Measurements from ENCODE around the gene MEIS2. TPM values are rescaled to one million over a fixed set of nuclear protein-coding genes. Genes with fewer than 3 reads are reported as not detected.

Gene MEIS2
- polyA plus RNA-seq, 1 donor from 2014 or later, result 825 TPM

- H3K36me3 ChIP-seq (ENCODE audit: insufficient read depth, low read length), result peaks cover 10% of the 10 kb centered on the region
- peak overlapping the region; percentile 13 for H3K27ac ChIP-seq (ENCODE audit: low read length)
- no peaks in the 10 kb centered on the region for H3K9me2 ChIP-seq (ENCODE audit: insufficient read depth, low read length)
- no peak overlapping the region for H3K4me2 ChIP-seq (ENCODE audit: low read length)
- H3F3A ChIP-seq (ENCODE audit: insufficient read depth, low read length, poor library complexity, severe bottlenecking), result peaks cover 21% of the 10 kb centered on the region
- H3K27me3 ChIP-seq (ENCODE audit: insufficient read depth, low read depth, low read length), result no peaks in the 10 kb centered on the region
- H2AFZ ChIP-seq (ENCODE audit: low read depth, low read length), result no peak overlapping the region
- no peaks in the 10 kb centered on the region for H4K20me1 ChIP-seq (ENCODE audit: insufficient read depth)
- H3K9ac ChIP-seq (ENCODE audit: low read length), result no peak overlapping the region
- H3K9me3 ChIP-seq (ENCODE audit: low read length), result no peaks in the 10 kb centered on the region
- H3K79me2 ChIP-seq (replicated peaks; ENCODE audit: insufficient read depth, low read length), result peaks cover 49% of the 10 kb centered on the region
- H3K4me3 ChIP-seq (ENCODE audit: low read length), result peak overlapping the region; percentile 50
- TF ChIP-seq POLR2AphosphoS5 (IDR thresholded peaks at IDR 0.05) (peak; percentile 70), REST (IDR thresholded peaks at IDR 0.05; ENCODE audit: borderline replicate concordance) (no peak), SMC3 (conservative IDR thresholded peaks at IDR 0.05; ENCODE audit: poor library complexity) (peak; percentile 7)
Measured at GRCh38 chr15:36888011-36888992, 212.0 kb downstream of the MEIS2 start.

DNA sequence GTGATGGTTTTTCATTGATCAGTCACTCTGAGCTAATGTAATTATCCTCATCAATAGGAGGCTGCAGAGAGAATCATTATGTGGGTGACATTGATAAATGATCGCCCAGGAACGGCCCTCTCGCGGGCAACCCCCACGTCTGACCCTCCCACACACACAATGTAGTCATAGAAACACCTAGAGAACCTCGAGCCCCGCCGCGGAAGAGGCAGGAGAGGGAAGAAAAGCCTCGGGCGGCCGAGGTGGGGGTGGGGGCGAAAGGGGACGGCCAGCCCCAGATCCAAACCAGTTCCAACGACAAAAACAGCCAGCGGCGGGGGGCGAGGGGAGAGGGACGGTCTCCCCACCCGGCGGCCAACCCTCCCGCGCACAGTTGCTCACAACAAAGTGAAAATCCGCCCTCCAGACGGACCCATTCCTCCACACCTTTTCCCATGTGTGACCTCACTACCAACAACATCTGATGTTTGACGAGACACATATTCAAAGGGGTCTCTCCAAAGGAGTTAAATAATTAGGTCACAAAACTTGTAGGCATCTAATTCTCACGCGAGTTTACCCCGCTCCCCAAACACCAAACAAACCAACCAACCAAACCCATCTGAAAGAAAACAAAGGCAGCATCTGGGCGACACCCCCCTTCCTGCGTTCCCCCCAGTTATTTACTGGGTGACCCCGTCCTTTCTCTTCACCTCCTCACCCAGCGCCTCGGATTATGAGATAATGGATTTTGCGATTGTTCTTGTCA lies 213.0 kb downstream of the MEIS2 start:
- H3K9me3 ChIP-seq (ENCODE audit: low read length), result no peaks in the 10 kb centered on the region
- peaks cover 7% of the 10 kb centered on the region for H3K27me3 ChIP-seq (ENCODE audit: insufficient read depth, low read depth, low read length)
- H3K79me2 ChIP-seq (replicated peaks; ENCODE audit: insufficient read depth, low read length), result peaks cover 49% of the 10 kb centered on the region
- H3F3A ChIP-seq (ENCODE audit: insufficient read depth, low read length, poor library complexity, severe bottlenecking), result peaks cover 20% of the 10 kb centered on the region
- H2AFZ ChIP-seq (ENCODE audit: low read depth, low read length), result no peak overlapping the region
- H4K20me1 ChIP-seq (ENCODE audit: insufficient read depth), result no peaks in the 10 kb centered on the region
- peak overlapping the region; percentile 50 for H3K4me3 ChIP-seq (ENCODE audit: low read length)
- H3K36me3 ChIP-seq (ENCODE audit: insufficient read depth, low read length), result peaks cover 10% of the 10 kb centered on the region
- no peaks in the 10 kb centered on the region for H3K9me2 ChIP-seq (ENCODE audit: insufficient read depth, low read length)
- no peak overlapping the region for H3K4me2 ChIP-seq (ENCODE audit: low read length)
- TF ChIP-seq POLR2AphosphoS5 (IDR thresholded peaks at IDR 0.05), result peak; percentile 39
- no peak for TF ChIP-seq EP300 (conservative IDR thresholded peaks at IDR 0.05; ENCODE audit: poor library complexity, severe bottlenecking)
- peak overlapping the region; percentile 9 for H3K9ac ChIP-seq (ENCODE audit: low read length)
- no peak overlapping the region for H3K27ac ChIP-seq (ENCODE audit: low read length)

- Histone ChIP-seq H3K9me2 (ENCODE audit: insufficient read depth, low read length) (no peaks in the 10 kb centered on the region), H3K79me2 (replicated peaks; ENCODE audit: insufficient read depth, low read length) (peaks cover 48% of the 10 kb centered on the region), H3K9ac (ENCODE audit: low read length) (no peak overlapping the region), H3K9me3 (ENCODE audit: low read length) (no peaks in the 10 kb centered on the region), H3K36me3 (ENCODE audit: insufficient read depth, low read length) (peaks cover 10% of the 10 kb centered on the region), H3K27ac (ENCODE audit: low read length) (no peak overlapping the region), H4K20me1 (ENCODE audit: insufficient read depth) (no peaks in the 10 kb centered on the region), H3K4me3 (ENCODE audit: low read length) (peak overlapping the region; percentile 50), H3F3A (ENCODE audit: insufficient read depth, low read length, poor library complexity, severe bottlenecking) (peaks cover 20% of the 10 kb centered on the region), H3K4me2 (ENCODE audit: low read length) (no peak overlapping the region), H2AFZ (ENCODE audit: low read depth, low read length) (no peak overlapping the region), H3K27me3 (ENCODE audit: insufficient read depth, low read depth, low read length) (peaks cover 14% of the 10 kb centered on the region)
- TF ChIP-seq MXI1 (conservative IDR thresholded peaks at IDR 0.05; ENCODE audit: poor library complexity, severe bottlenecking) (no peak), CTCF (IDR thresholded peaks at IDR 0.05; ENCODE audit: poor library complexity, severe bottlenecking) (no peak), REST (IDR thresholded peaks at IDR 0.05; ENCODE audit: borderline replicate concordance) (no peak), TAF1 (IDR thresholded peaks at IDR 0.05; ENCODE audit: low read depth) (no peak), EZH2 (IDR thresholded peaks at IDR 0.05; ENCODE audit: borderline replicate concordance, insufficient read depth, low read length, poor library complexity, severe bottlenecking) (no peak), EP300 (conservative IDR thresholded peaks at IDR 0.05; ENCODE audit: poor library complexity, severe bottlenecking) (no peak), SMC3 (conservative IDR thresholded peaks at IDR 0.05; ENCODE audit: poor library complexity) (no peak), RAD21 (conservative IDR thresholded peaks at IDR 0.05) (no peak), POLR2AphosphoS5 (IDR thresholded peaks at IDR 0.05) (no peak)
Measured at GRCh38 chr15:36886701-36887100, 213.6 kb downstream of the MEIS2 start.
